NCI-H526 treated with DMSO at 0.1 percent for 48 hours (cell line): ENCODE results near the gene OR10H5.

Experiments
- DNase-seq: peaks from one replicate; lab custom pipeline; 2025; lab: John Stamatoyannopoulos, UW

The OR10H5 gene

DNA sequence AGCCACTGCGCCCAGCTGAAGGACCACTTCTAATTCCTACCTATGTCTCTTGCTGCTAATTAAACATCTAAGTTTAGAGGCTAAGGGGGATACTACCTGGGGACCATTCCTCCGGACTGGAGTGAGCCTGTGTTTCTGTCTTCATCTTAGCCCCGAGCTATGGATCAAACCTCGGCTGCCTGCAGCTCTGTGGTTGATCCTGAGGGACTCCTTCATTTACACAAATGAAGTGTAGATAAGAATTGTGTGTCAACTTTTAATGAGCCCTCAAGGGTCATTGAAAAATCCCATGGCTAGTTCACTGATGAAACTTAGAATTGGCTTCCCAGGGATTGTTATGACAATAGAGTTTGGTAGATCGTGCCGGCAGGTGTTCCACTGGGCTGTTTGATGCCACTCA is 59.5 kb downstream of the OR10H5 start:
- DNase-seq = no peak

GRCh38 chr19:15850385-15850784 is 62.9 kb downstream of the OR10H5 start:
- no peak for DNase-seq
